MM.1S (cell line): Measurements from ENCODE around the gene MKRN2.

Source experiments
- CTCF ChIP-seq: fragments of 300-600 bp; sonication (generic); IDR thresholded peaks from 2 replicates; pipeline ENCODE4 v1.5.1; 2016; ENCODE audit warnings: antibody characterized with exemption, low read length, mixed read lengths
- EZH2 ChIP-seq: fragments of 300-600 bp; sonication (generic); optimal IDR thresholded peaks from 2 replicates; pipeline ENCODE3; 2017; ENCODE audit warnings: low read depth, mild to moderate bottlenecking, antibody characterized with exemption, low read length, mixed read lengths
- EZH2phosphoT487 ChIP-seq: fragments of 300-600 bp; sonication (generic); IDR thresholded peaks from 2 replicates; pipeline ENCODE4 v1.6.1; 2018; ENCODE audit warnings: antibody characterized with exemption, low read length

GRCh38 chr3:12591456-12591855 lies 34.6 kb downstream of the MKRN2 start:
- TF ChIP-seq EZH2 (no peak), CTCF (no peak), EZH2phosphoT487 (no peak)
